HG03558 (cell line): ENCODE measurements around the gene ZDHHC8.

ENCODE experiments used
- ATAC-seq: cut with Tn5 transposase; IDR thresholded peaks from one replicate; pipeline ENCODE4 v1.9.1; 2021; ENCODE audit warnings: moderate number of reproducible peaks; ENCODE audit not compliant: unreplicated experiment; ENCODE audit errors: extremely low read depth

The ZDHHC8 gene

DNA sequence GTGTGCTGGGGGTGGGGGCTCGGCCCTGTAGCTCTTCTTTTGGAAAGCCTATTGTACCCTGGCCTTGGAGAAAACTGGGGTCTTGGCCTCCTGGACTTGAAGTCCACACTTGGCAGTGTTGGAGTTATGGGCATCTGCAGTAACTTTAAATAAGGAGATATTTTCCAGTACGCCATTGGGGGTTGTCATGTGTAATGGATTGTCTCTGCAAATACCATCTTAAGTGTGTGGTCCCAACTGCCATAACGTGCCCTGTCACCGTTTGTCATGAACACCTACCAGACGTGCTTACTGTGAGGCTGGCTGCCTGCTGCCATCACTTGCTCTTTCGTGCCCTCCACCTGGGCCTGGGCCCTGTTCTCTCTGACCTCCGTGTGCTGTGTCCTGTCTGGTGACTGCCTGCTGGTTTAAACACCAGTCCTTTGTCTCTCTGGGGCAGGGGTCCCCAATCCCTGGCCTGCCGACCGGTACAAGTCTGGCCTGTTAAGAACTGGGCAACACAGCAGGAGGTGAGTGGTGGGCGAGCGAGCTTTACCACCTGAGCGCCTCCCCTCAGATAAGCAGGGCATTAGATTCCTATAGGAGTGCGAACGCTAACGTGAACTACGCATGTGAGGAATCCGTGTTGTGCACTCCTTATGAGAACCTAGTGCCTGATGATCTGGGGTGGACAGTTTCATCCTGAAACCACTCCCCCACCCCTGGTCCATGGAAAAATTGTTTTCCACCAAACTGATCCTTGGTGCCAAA lies 3.6 kb upstream of the ZDHHC8 start:
- ATAC-seq = no peak

DNA sequence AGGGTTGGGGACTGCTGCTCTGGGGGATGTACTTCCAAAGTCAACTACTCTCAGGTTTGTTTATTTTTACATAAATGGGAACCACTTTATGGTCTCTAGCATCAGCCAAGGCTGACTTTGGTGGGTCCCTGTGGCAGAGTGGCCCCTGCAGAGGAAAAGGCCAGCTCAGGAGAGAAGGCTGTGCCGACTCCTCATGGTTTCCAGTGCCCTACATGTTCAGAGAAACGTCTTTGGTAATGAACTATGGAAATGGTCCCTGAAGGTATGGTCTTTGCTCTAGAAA lies 3.0 kb upstream of the ZDHHC8 start:
- ATAC-seq = no peak

DNA sequence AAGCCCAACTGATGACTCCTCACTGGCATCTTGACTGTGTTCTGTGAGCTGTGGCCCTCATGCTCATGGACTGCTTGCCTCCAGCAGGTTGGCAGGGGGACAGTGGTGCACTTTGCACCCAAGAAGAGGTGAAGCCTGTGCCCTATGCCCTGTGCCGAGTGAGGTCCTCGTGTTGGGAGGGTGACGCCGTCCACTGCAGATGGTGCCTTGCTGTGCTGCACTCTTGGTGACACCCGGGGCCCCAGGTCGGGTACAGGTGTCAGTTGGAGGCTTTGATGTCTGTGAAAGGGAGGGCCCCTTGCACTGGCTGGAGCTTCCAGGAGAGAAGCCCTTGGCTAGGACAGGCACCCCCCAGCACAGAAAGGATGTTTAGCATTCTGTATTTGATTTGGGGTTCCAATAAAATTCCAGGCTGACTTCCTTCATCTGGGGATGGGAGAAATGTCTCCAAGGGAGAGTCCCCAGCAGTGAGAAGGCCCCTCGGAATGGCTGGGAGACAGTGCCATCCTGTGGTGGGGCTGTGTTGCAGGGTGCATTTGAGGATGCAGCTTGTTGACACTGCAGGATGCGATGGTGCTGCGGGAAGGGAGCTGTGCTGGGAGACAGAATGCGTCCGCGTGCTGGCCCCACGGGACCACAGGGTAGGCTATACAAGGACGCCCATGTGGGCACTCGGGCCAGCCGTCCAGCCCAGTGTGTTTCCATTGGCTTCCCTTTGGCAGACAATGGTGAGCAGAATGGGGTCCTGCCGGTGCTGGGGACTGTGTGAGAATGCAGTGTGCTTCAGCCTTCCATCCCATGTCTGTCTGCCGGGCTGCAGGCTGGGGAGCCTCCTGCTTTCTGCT lies 2.5 kb upstream of the ZDHHC8 start:
- ATAC-seq = no peak

DNA sequence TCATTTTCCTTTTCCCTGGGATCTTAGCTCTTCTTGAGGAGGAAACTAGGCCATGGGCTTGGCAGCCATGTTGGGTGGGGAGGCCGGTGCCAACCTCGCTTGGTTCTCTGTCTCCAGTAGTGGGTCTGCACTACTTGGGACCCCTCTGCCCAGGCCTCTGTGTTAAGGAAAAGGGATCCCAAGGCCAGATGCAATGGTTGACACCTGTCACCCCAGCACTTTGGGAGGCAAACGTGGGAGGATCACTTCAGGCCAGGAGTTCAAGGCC lies 1.9 kb upstream of the ZDHHC8 start:
- ATAC-seq = no peak

DNA sequence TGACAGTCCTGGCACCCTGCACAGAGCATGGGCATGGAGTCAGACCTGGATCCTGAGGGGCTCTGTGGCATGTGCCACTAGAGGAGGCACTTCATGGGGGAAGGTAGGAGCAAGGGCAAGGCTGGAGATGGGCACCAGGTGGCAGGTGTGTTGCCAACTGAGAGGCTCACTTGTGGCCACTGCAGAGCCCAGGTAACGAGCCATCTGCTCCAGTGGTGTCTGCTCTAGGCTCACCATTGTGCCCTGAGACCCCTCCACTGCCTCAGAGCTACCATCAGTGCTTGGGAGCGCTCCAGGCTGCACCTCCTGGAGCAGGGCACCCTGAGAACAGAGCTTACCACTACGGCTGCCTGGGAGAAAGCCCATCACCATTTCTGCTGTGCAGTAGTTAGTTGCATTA lies 1.3 kb upstream of the ZDHHC8 start:
- no peak for ATAC-seq

DNA sequence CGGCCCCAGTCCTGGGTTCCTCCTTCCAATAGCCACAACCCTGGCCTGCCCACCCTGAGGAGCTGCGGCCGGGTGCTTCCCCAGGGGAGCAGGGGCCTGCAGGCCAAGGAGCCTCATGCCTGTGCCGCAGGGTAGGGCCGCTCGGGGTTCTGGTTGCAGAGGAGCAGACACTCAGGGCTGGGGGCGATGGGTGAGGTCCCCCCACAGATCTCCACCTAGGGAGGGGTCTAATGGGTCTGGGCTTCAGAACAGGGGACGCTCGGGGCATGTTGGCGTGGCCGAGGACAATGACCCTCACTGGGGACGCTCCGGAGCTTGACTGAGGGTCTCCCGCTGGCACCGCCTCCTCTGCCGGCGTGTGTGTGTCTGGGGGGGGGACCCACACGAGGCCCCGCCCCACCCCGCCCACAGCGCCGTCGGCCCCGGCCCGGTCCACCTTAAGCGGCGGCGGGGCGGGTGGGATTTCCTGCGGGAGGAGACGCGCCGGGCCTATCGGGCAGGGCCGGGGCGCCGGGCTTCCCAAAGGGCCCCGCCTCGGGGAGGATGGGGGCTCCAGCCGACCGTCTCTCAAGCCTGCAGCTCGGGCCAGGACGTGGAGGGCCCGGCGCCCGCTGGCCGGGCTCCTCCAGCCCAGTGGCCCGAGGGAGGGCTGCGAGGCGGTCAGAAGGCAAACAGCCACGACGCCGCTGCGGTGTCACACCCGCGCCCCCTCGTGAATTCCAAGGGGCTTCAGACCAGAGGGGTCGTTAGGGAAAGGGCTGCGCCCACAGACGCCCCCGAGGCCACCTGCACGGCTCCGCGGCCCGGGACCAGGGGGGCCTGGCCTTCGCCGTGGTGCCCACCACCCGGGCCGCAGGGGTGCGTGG lies 640 bp upstream of the ZDHHC8 start:
- no peak for ATAC-seq

DNA sequence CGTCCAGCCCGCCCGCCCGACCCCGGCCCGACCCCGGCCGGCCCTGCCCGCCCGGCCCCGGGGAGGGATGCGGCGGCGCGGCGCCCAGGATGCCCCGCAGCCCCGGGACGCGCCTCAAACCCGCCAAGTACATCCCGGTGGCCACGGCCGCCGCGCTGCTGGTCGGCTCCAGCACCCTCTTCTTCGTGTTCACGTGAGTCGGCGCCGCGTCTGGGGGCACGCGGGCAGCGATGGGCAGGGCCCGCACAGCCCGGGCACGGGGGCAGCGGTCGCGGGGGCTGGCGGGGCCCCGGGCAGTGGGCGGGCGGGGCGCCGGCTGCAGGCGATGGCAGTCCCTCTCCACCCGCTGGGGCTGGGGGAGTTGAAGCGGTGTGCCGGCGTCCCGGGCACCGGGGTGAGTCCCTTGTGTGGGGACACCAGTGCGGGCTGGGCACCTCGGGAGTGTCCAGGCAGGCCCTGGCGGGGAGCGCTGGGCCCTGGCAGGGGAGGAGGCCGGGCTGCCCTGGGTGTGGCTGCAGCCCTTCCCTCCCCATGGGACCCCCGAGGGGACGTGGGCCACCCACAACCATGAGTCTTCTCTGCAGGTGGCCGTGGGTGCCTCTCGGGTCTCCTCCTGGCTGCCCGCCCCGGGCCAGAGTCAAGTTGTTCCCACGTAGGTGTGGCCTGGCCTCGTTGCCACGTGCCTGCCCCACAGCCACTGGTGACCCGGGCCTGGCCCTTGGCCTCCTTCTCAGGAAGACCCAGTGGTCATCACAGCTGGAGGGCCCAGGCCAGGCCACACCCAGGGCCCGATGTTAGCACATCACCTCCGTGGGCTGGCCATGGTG lies 468 bp downstream of the ZDHHC8 start:
- no peak for ATAC-seq

DNA sequence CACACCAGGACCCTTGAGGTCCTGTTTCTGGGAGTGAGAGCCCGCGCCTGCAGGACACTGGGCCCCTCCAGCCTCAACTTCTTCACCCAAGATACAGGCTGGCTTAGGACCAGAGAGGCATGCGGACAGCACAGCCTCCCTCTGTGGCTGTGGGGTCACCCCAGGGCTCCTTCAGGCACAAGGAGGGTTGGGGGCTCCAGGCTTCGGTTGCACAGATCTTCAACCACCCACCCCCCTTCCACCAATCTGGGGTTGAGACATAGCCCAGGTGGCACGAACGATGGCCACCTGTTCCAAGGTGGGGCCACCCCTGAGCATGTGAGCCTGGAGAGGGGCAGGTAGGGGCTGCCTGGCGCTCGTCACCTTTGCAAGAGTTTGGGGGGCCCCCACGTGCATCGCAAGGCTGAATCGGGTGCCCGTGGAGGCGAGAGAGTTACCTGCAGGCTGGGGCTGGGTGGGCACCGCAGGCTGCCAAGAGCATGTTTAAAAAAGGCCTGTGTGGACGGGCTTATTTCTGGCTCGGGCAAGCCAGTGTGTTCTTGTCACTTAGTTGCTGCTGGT lies 1.2 kb downstream of the ZDHHC8 start:
- ATAC-seq = no peak

DNA sequence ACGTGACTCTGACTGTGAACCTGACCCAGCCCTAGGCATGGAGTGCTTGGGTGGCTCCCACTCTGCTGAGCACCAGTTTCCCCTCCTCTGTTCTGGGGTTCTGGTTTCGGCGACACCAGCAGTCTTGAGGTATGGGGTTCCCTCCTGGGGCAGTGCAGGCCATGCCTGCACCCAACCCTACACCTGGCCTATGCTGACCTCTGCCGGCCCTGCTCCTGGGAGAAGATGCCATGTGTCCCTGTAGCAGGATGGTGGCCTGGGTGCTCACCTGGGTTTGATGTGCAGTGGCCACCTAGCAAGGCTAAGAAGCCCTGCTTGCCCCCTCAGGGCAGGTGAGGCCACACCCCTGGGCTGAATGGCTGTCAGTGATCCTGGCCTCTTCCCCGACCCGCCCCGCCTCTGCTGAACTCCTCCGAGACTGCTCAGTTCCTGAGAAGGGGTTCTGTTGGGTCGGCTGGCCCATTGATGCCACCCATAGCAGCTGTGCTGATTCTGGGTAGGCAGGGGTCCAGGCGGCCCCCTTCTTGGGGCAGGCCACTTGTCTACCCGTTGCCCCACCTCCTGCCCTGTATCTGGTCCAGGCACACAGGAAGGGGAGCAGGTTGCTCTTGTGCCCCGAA lies 2.4 kb downstream of the ZDHHC8 start:
- ATAC-seq = no peak

DNA sequence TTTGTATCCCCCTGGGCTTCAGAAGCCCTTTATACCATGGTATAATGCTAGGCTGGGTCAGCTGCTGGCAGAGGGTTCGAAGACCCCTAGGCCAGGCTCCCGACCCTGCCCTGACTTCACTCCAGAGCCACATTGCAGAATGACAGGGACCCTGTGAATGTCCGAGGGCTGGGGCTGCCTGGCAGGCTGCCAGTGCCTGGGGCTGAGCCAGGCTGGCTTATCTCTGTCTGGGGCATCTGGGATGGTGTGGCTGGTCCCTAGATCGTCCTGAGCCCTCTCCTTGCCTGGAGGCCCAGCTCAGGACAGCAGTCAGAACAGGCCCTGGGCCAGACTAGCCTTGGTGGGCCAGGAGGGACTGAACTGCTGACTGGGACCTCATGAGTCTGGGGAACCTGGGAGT lies 3.7 kb downstream of the ZDHHC8 start:
- no peak for ATAC-seq

DNA sequence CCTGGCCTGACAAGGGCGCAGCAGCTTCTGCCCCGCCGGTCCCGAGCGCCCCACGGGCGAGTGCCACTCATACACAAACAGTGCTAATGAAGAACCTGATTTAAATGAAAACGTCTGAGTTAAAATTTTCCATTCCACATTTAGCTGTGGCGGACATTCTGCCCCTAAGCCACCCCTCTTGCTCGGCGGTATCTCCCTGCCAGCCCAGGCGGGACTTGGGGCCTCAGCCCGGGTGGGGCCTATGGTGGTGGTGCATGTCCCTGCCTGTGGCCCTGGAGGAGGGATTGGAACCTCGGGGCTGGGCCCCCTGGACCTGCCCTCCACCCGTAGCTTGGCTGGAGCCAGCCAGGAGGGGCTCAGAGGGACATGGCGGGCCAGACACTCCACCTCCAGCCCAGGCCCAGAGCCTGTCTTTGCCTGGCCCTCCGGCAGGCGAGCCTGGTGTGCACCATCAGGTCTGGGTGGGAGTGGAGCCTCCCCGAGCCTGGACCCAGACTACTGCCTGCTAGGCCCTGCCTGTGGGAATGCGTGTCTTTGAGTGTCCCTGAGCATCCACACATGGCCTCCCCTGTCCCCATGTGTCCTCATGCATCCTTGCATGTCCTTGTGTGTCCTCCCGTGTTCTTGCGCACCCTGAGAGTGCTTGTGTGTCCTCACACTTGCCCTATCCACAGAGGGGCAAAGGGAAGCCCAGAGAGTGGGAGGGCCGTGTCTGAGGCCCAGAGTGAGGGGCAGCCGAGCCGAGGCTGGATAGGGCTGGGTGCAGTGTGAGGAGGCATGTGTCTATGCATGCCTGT lies 4.4 kb downstream of the ZDHHC8 start:
- no peak for ATAC-seq

DNA sequence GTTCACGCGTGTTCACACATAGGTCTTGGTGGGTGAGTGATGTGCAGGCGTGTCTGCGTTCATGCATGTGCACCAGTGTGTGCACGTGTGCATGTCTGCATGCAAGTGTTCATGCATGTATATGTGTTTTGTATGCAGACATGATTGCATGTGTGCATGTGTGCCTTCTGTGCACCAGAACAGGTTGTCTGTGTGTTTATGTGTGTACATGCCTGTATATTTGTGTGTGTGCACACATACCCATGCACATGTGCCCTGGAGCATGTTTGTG lies 4.9 kb downstream of the ZDHHC8 start:
- no peak for ATAC-seq

DNA sequence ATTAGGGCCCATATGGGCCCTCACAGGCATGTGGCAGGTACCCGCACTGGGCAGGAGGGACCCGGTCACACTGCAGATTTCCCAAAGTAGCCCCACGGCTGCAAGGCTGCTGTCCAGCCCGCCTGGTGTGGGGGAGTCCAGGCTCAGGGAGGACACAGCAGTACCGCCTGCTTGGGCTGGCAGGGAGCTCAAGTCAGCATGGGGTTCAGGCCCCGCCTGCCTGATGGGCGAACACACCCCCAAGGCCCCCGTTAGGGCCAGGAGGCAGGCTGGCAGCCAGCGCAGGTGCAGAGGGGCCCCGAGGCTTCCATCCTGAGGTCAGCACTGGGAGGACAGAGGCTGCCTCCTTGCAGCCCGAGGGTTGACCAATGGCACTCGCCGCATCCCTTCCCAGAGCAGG lies 5.5 kb downstream of the ZDHHC8 start:
- no peak for ATAC-seq

DNA sequence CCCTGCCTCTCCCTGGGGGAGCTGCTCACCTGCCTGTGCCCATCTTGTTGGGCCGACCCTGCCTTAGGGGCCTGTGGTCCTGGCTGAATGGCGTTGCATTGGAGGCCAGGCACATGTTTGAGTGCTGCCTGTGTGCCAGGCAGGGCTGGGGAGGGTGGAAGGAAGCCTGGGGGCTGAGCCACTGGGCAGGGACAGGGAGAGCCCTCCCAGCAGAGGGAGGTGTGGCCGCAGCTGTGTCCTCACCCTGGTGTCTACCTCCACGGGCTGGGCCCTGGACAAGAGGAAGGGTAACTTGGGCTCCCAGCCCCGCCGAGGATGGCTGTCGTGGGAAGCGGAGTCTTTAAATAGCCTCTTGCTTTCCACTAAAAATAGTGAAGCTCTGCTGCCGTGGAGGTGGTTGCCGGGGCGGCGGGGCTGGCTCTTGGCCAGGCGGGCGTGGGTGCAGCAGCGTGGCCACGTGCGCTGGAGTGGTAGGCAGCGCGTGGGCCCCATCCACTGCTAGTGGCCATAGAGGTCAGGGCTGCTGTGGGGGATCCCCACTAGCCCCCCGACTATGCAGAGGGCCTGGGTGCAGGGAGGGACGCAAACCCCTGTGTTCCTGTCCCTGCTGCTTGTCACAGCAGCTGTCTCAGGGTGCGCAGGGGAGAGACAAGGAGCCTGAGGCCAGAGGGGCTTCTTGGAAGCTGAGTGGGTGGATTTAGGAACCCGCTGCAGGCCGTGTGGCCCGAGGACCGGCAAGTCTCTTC lies 6.2 kb downstream of the ZDHHC8 start:
- ATAC-seq = no peak

DNA sequence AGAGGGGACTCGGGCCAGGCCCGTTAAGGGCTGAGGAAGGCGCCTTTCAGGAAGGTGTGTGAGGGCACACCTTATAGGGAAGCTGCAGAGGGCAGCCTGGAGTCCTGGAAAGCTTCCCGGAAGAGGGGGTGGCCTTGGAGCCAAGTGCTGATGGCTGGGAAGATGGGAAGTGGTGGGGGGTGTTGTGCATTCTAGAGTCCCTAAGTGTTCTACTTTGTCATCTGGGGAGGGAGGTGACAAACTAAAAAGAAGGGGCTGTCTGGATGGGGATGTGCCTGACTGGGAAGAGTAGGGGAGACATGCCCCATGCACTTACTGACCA lies 6.8 kb downstream of the ZDHHC8 start:
- no peak for ATAC-seq

DNA sequence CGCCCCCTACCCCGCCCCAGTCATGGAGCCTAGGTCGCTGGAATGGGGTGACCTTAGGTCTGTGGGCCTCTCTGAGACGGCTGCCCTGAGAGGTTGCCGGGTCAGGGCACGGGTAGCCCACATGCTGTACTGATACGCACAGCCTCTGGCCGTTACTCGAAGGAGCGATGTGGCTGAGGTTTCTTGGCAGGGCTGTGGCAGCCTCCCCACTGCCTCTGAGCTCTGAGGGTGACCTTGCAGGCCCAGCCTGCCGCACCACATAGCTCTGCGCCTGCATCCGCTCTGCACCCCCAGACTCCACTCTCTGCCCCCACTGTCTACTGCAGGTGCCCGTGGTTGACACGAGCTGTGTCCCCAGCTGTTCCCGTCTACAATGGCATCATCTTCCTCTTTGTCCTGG lies 7.3 kb downstream of the ZDHHC8 start:
- ATAC-seq = no peak

DNA sequence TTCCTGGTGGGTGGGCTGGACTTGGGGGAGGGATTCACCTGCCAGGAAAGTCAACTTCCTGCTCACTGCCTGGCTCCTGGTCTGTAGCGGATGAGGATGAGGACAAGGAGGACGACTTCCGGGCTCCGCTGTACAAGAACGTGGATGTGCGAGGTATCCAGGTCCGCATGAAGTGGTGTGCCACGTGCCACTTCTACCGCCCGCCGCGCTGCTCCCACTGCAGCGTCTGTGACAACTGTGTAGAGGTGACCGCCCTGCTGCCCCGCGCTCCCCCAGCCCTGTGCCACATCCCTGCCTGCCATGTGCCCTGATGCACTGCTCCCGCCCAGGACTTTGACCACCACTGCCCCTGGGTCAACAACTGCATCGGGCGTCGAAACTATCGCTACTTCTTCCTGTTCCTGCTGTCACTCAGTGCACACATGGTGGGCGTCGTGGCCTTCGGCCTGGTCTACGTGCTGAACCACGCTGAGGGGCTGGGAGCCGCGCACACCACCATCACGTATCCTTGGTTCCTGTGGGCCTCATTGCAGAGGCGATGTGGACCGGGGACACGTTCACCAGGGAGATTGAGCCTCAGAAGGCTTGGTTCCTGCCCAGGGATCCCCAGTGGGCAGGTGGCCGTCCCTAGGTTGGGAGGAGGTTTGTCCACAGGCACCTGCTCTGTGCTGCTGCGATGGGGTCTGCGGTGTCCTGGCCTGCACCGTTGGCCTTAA lies 7.9 kb downstream of the ZDHHC8 start:
- ATAC-seq = no peak

DNA sequence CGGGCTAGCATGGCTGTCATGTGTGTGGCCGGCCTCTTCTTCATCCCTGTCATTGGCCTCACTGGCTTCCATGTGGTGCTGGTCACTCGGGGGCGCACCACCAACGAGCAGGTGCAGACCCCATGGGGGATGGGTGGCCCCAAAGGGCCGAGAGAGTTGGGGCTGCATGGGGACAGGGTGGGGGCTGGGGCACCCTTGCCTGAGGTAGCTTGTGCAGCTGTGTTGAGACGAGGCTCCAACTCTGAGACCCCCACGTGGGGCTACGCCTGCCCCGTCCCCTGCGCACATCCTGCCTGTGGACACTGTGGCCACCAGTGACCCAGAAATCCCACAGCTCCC lies 8.5 kb downstream of the ZDHHC8 start:
- ATAC-seq = no peak
